HepG2 (cell line): ENCODE data around the gene DEPDC5. TPM values are rescaled to one million over a fixed set of nuclear protein-coding genes. Genes with fewer than 3 reads are reported as not detected.

ENCODE experiments used
- ATF4 ChIP-seq, 2 experiments: fragments of 450-650 bp in 1 of 2; sonication (generic) in 1 of 2; formaldehyde crosslinking; IDR thresholded peaks; 2 replicates each; pipeline versions ENCODE4 v1.5.0 to v1.8.0; 2020 to 2022; ENCODE audit warnings: mild to moderate bottlenecking in 1 of 2, missing genetic modification reagents in 1 of 2
- CREBL2 ChIP-seq: sonication (generic); formaldehyde crosslinking; IDR thresholded peaks from 2 replicates; pipeline ENCODE4 v1.8.1; 2023; ENCODE audit warnings: missing genetic modification reagents, mild to moderate bottlenecking, borderline replicate concordance
- MED1 ChIP-seq: sonication (generic); formaldehyde crosslinking; IDR thresholded peaks from 2 replicates; pipeline ENCODE4 v1.4.0; 2020; ENCODE audit warnings: missing genetic modification reagents
- PAXIP1 ChIP-seq: sonication (generic); formaldehyde crosslinking; conservative IDR thresholded peaks from 2 replicates; pipeline ENCODE4 v1.4.0; 2020; ENCODE audit warnings: mild to moderate bottlenecking, missing genetic modification reagents, moderate library complexity
- PHF21A ChIP-seq: sonication (generic); formaldehyde crosslinking; IDR thresholded peaks from 2 replicates; pipeline ENCODE4 v1.5.0; 2020; ENCODE audit warnings: mild to moderate bottlenecking, missing genetic modification reagents
- SKIL ChIP-seq: sonication (generic); formaldehyde crosslinking; IDR thresholded peaks from 2 replicates; pipeline ENCODE4 v1.8.0; 2022; ENCODE audit warnings: missing genetic modification reagents, mild to moderate bottlenecking, moderate library complexity, borderline replicate concordance
- SOX13 ChIP-seq, 3 experiments: fragments of 450-650 bp in 1 of 3; sonication (generic) in 1 of 3; formaldehyde crosslinking in 1 of 3; IDR thresholded peaks in 2 of 3; conservative IDR thresholded peaks in 1 of 3; 2 replicates each; pipeline versions ENCODE4 v1.5.0 to v1.6.1; 2016 to 2020; ENCODE audit warnings: antibody characterized with exemption in 1 of 3, mild to moderate bottlenecking in 1 of 3, missing compliant biosample characterization in 1 of 3, missing genetic modification reagents in 1 of 3, moderate library complexity in 1 of 3
- SOX6 ChIP-seq, 2 experiments: fragments of 450-650 bp in 1 of 2; sonication (generic) in 1 of 2; formaldehyde crosslinking in 1 of 2; IDR thresholded peaks; 2 replicates each; pipeline versions ENCODE4 v1.4.0 to v1.6.1; 2017 to 2020; ENCODE audit warnings: antibody characterized with exemption in 1 of 2, mild to moderate bottlenecking in 1 of 2, missing genetic modification reagents in 1 of 2
- SRF ChIP-seq: IDR thresholded peaks from 2 replicates; pipeline ENCODE4 v1.6.1; 2011; ENCODE audit warnings: mild to moderate bottlenecking, low read depth, low read length, moderate library complexity
- TFE3 ChIP-seq: IDR thresholded peaks from 2 replicates; pipeline ENCODE4 v1.6.1; 2016
- TRAFD1 ChIP-seq: sonication (generic); formaldehyde crosslinking; IDR thresholded peaks from 2 replicates; pipeline ENCODE4 v1.5.1; 2020; ENCODE audit warnings: missing genetic modification reagents, mild to moderate bottlenecking, borderline replicate concordance
- ZFX ChIP-seq: sonication (generic); formaldehyde crosslinking; IDR thresholded peaks from 2 replicates; pipeline ENCODE4 v1.4.0; 2020; ENCODE audit warnings: mild to moderate bottlenecking, low read depth, missing genetic modification reagents, moderate library complexity
- ZNF749 ChIP-seq: sonication (generic); formaldehyde crosslinking; IDR thresholded peaks from 2 replicates; pipeline ENCODE4 v1.8.0; 2022; ENCODE audit warnings: mild to moderate bottlenecking, missing genetic modification reagents, moderate library complexity, borderline replicate concordance
- polyA plus RNA-seq, 8 experiments: library from polyadenylated mRNA; depleted of rRNA in 3 of 8; stranded (reverse) in 7 of 8; unstranded in 1 of 8; fragments of >200 nt; fragmentation: Illumina TruSeq in 4 of 8; extraction: Trizol in 4 of 8; gene quantifications; 2 replicates each; pipeline versions ENCODE4 v1.2.1 to v1.2.3, GENCODE V29; 2011 to 2016; ENCODE audit warnings: low read depth in 4 of 8, missing spikeins in 1 of 8, mixed read lengths in 1 of 8; ENCODE audit not compliant: insufficient read depth in 1 of 8
- total RNA-seq, 5 experiments: library from RNA; depleted of rRNA; stranded (reverse); fragments of >200 nt; fragmentation: Illumina TruSeq; extraction: Trizol; gene quantifications; 2 replicates each; pipeline ENCODE4 v1.2.3, GENCODE V29; 2016; ENCODE audit warnings: low read depth in 1 of 5

Gene DEPDC5
- total and polyA plus RNA-seq, 2 of the 13 experiments (the other 11 are each of a cell fraction or from before 2014, with no cell fraction given), result 9.8 to 12.4 TPM

GRCh38 chr22:31911565-31912406, 158.0 kb downstream of the DEPDC5 start (continued):
- TF ChIP-seq PAXIP1 (CRISPR knock-in tag), result peak; percentile 83
- 0 out of 2 replicates have a peak, but pooled peaks have one; percentile 46 for TF ChIP-seq SOX13 (IDR thresholded peaks at IDR 0.05)
- TF ChIP-seq SOX13 (CRISPR knock-in tag; conservative IDR thresholded peaks at IDR 0.05 in 1 of 2, IDR thresholded peaks at IDR 0.05 in 1 of 2), result peak in 1 of 2 experiments; percentile 86; a peak in 2 of 4 replicates
- no peak for TF ChIP-seq ATF4 (CRISPR knock-in tag; IDR thresholded peaks at IDR 0.05)
- TF ChIP-seq PHF21A (CRISPR knock-in tag), result peak; percentile 89
- TF ChIP-seq TFE3 (CRISPR knock-in tag), result peak; percentile 93
- no peak for TF ChIP-seq TRAFD1
- no peak for TF ChIP-seq SOX6 (IDR thresholded peaks at IDR 0.05)
- peak; percentile 90 for TF ChIP-seq SOX6 (CRISPR knock-in tag; IDR thresholded peaks at IDR 0.05)
- no peak for TF ChIP-seq ZNF749
- TF ChIP-seq CREBL2 (CRISPR knock-in tag), result no peak
- no peak for TF ChIP-seq SRF
- TF ChIP-seq SKIL (CRISPR knock-in tag), result 0 out of 2 replicates have a peak, but pooled peaks have one; percentile 20
- peak; percentile 38; the same call in 1 of the 2 replicates for TF ChIP-seq ZFX (CRISPR knock-in tag)
- peak; percentile 69 for TF ChIP-seq MED1 (CRISPR knock-in tag)
